Stimulated activated CD4-positive, alpha-beta T cell treated with anti-CD3 and anti-CD28 coated beads, Interleukin-12 subunit alpha, Interleukin-12 subunit beta, amount 100 ng/mL, for 24 hours (primary cell): ENCODE measurements around the gene YIPF3.

Source experiments
- DNase-seq, 2 experiments: peaks; one replicate each; pipeline ENCODE4 v3.0.0-alpha.2; 2020; ENCODE audit warnings: low read depth in 2 of 2

YIPF3 gene

DNA sequence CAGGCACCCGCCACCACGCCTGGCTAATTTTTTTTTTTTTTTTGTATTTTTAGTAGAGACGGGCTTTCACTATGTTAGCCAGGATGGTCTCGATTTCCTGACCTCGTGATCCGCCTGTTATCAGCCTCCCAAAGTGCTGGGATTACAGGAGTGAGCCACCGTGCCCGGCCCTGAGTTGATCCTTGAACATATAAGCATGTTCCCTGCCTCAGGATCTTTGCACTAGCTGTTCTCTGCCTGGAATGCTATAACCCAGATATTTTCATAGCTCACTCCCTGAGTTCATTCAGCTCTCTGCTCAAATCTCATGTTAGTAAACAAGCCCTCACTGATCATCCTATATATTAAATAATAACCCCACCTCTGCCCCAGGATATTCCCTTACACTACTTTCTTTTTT lies 52.4 kb downstream of the YIPF3 start:
- no peak for DNase-seq

- no peak for DNase-seq
These were observed 54.8 kb downstream of the YIPF3 start for GRCh38 chr6:43461936-43462335.
